K562 (cell line): ENCODE measurements around the gene LY6G6F. TPM values are rescaled to one million over a fixed set of nuclear protein-coding genes. Genes with fewer than 3 reads are reported as not detected.
A peak's percentile ranks its signal among the peaks of the same experiment; 100 is the strongest.

Experiments used
- CHD1 ChIP-seq: fragments of 200-600 bp; sonication (generic); IDR thresholded peaks from one replicate; pipeline ENCODE4 v1.6.1; 2012; ENCODE audit warnings: mild to moderate bottlenecking, moderate library complexity, low read length, inconsistent platforms
- CREB1 ChIP-seq, 2 experiments: sonication (generic) in 1 of 2; formaldehyde crosslinking in 1 of 2; IDR thresholded peaks; 2 replicates each; pipeline versions ENCODE4 v1.6.1 to v1.8.0; 2012 to 2022; ENCODE audit warnings: inconsistent platforms in 1 of 2, mild to moderate bottlenecking in 1 of 2, missing genetic modification reagents in 1 of 2, moderate library complexity in 1 of 2
- E2F3 ChIP-seq: fragments of 250-450 bp; sonication (Bioruptor Pico); IDR thresholded peaks from 2 replicates; pipeline ENCODE4 v1.4.0; 2020; ENCODE audit warnings: mild to moderate bottlenecking
- ELK3 ChIP-seq: fragments of 450-650 bp; formaldehyde crosslinking; IDR thresholded peaks from 2 replicates; pipeline ENCODE4 v1.4.0; 2020; ENCODE audit warnings: mild to moderate bottlenecking
- HOXB6 ChIP-seq: fragments of 250-450 bp; sonication (Bioruptor Pico); IDR thresholded peaks from 2 replicates; pipeline ENCODE4 v1.5.1; 2022; ENCODE audit warnings: mild to moderate bottlenecking, borderline replicate concordance
- MXI1 ChIP-seq: IDR thresholded peaks from 2 replicates; pipeline ENCODE4 v1.6.1; 2011; ENCODE audit warnings: low read depth, mild to moderate bottlenecking, improper control_type of control experiment, low read length
- NR2C2 ChIP-seq, 2 experiments: fragments of 200-800 bp in 1 of 2; sonication (Bioruptor generic) in 1 of 2; sonication (generic) in 1 of 2; formaldehyde crosslinking in 1 of 2; IDR thresholded peaks; 2 replicates each; pipeline versions ENCODE4 v1.6.1 to v1.8.0; 2016 to 2022; ENCODE audit warnings: mild to moderate bottlenecking in 1 of 2, missing compliant biosample characterization in 1 of 2, missing genetic modification characterization in 1 of 2, missing genetic modification reagents in 1 of 2
- PCBP1 ChIP-seq: fragments of 200-400 bp; formaldehyde crosslinking; IDR thresholded peaks from 2 replicates; pipeline ENCODE4 v1.6.1; 2018; ENCODE audit warnings: mild to moderate bottlenecking, low read depth, low read length; ENCODE audit not compliant: poor library complexity, severe bottlenecking
- SP2 ChIP-seq: IDR thresholded peaks from 2 replicates; pipeline ENCODE4 v1.6.1; 2011; ENCODE audit warnings: mild to moderate bottlenecking, low read depth, low read length, moderate library complexity; ENCODE audit not compliant: poor library complexity, severe bottlenecking; ENCODE audit errors: extremely low read depth
- ZBTB43 ChIP-seq: sonication (generic); formaldehyde crosslinking; IDR thresholded peaks from 2 replicates; pipeline ENCODE4 v1.8.0; 2023; ENCODE audit warnings: mild to moderate bottlenecking, missing genetic modification reagents
- ZBTB49 ChIP-seq: sonication (generic); formaldehyde crosslinking; IDR thresholded peaks from 2 replicates; pipeline ENCODE4 v1.8.0; 2022; ENCODE audit warnings: missing genetic modification reagents, mild to moderate bottlenecking, borderline replicate concordance
- polyA plus RNA-seq, 8 experiments: library from polyadenylated mRNA; depleted of rRNA in 4 of 8; stranded (reverse) in 5 of 8; unstranded in 3 of 8; fragments of >200 nt; fragmentation: Nextera tagmentation in 2 of 8; fragmentation: Illumina TruSeq in 1 of 8; extraction: Ambion mirVana in 2 of 8; extraction: Trizol in 1 of 8; gene quantifications; 2 replicates each; pipeline versions ENCODE4 v1.2.1 to v1.2.3, GENCODE V29; 2011 to 2014; ENCODE audit warnings: inconsistent platforms in 1 of 8, missing spikeins in 1 of 8
- total RNA-seq, 7 experiments: library from RNA; depleted of rRNA in 6 of 7; stranded (reverse); fragments of >200 nt in 6 of 7; fragmentation: Illumina TruSeq in 2 of 7; extraction: Trizol in 2 of 7; gene quantifications; 2 replicates each; pipeline versions ENCODE4 v1.2.1 to v1.2.3, GENCODE V29; 2011 to 2021; ENCODE audit warnings: low replicate concordance in 1 of 7

Gene LY6G6F
- total and polyA plus RNA-seq, 9 of the 15 experiments (the other 6 are each of a cell fraction or from before 2014, with no cell fraction given), result 0.14 to 0.50 (median 0.28) TPM; not detected in 2

- TF ChIP-seq ZBTB43 (CRISPR knock-in tag) (0 out of 2 replicates have a peak, but pooled peaks have one; percentile 34), E2F3 (CRISPR knock-in tag) (peak; percentile 54; the same call in 1 of the 2 replicates), NR2C2 (CRISPR knock-in tag; IDR thresholded peaks at IDR 0.05) (peak; percentile 32; the same call in 1 of the 2 replicates), NR2C2 (tag; IDR thresholded peaks at IDR 0.05) (no peak), ZBTB49 (CRISPR knock-in tag) (0 out of 2 replicates have a peak, but pooled peaks have one; percentile 26), MXI1 (no peak), SP2 (no peak), ELK3 (0 out of 2 replicates have a peak, but pooled peaks have one; percentile 45), PCBP1 (no peak), CREB1 (IDR thresholded peaks at IDR 0.05) (no peak), CREB1 (CRISPR knock-in tag; IDR thresholded peaks at IDR 0.05) (no peak), HOXB6 (CRISPR knock-in tag) (peak; percentile 64; the same call in 1 of the 2 replicates), CHD1 (peak; percentile 25)
These were observed 30.8 kb downstream of the LY6G6F start (continued) for GRCh38 chr6:31737315-31737990.
